LNCAP (cell line): ENCODE data around the gene NPAS3.

ENCODE experiments used
- TF ChIP-seq, protein P1 (sequence below): fragments of 450-650 bp; IDR thresholded peaks from 2 replicates; pipeline ENCODE4 v1.5.1; 2017; ENCODE audit warnings: mild to moderate bottlenecking

NPAS3 gene

GRCh38 chr14:33679461-33680225 is 741.0 kb downstream of the NPAS3 start:
- TF ChIP-seq, protein P1, sequence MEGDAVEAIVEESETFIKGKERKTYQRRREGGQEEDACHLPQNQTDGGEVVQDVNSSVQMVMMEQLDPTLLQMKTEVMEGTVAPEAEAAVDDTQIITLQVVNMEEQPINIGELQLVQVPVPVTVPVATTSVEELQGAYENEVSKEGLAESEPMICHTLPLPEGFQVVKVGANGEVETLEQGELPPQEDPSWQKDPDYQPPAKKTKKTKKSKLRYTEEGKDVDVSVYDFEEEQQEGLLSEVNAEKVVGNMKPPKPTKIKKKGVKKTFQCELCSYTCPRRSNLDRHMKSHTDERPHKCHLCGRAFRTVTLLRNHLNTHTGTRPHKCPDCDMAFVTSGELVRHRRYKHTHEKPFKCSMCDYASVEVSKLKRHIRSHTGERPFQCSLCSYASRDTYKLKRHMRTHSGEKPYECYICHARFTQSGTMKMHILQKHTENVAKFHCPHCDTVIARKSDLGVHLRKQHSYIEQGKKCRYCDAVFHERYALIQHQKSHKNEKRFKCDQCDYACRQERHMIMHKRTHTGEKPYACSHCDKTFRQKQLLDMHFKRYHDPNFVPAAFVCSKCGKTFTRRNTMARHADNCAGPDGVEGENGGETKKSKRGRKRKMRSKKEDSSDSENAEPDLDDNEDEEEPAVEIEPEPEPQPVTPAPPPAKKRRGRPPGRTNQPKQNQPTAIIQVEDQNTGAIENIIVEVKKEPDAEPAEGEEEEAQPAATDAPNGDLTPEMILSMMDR, result no peak

GRCh38 chr14:33680873-33681272 is 742.2 kb downstream of the NPAS3 start:
- TF ChIP-seq, protein P1, result no peak

GRCh38 chr14:33682760-33683159 is 744.1 kb downstream of the NPAS3 start:
- TF ChIP-seq, protein P1, result no peak

DNA sequence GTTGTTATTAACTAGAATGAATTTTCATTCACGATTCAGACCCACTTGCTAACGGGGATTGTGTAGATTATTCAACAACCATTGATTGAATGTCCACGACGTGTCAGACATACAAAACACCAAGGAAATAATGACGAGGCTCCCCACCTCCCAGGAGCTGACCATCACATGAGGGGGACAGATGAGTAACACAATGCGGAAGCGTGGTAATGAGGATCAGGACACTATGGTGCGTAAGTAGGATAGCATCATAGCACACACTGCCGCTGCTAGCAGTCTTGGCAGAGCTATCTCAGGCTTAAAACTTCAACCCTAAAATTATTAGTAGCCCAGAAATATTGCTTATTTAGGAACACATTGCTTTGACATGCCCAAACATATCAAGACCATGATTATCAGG is 746.3 kb downstream of the NPAS3 start:
- TF ChIP-seq, protein P1, result no peak

- TF ChIP-seq, protein P1, result no peak
Observed at GRCh38 chr14:33685698-33686097, 747.0 kb downstream of the NPAS3 start.

- TF ChIP-seq, protein P1, result no peak
Observed at GRCh38 chr14:33686218-33686617, 747.5 kb downstream of the NPAS3 start.

- TF ChIP-seq, protein P1, result no peak
Observed at GRCh38 chr14:33686856-33687255, 748.2 kb downstream of the NPAS3 start.
